ENCODE results near the gene BLVRB. TPM values are rescaled to one million over a fixed set of nuclear protein-coding genes. Genes with fewer than 3 reads are reported as not detected.

The BLVRB gene
- total and polyA plus RNA-seq, 9 of the 15 experiments (the other 6 are each of a cell fraction or from before 2014, with no cell fraction given), result 81.1 to 749 (median 331) TPM

- POLR2A ChIA-PET, result no interaction called here
- Histone ChIP-seq H3K4me2 (ENCODE audit: insufficient read depth, low read length) (no peak overlapping the region), H3K27me3 (ENCODE audit: control insufficient read depth in 2 of 2, insufficient read depth in 2 of 2, low read length in 2 of 2) (no peaks in the 10 kb centered on the region), H3K79me2 (ENCODE audit: control insufficient read depth, insufficient read depth, low read length) (no peaks in the 10 kb centered on the region), H2AFZ (ENCODE audit: low read depth, low read length) (no peak overlapping the region), H3K9ac (ENCODE audit: insufficient read depth in 1 of 2, low read depth in 2 of 2, low read length in 2 of 2) (0 out of 4 replicates have a peak overlapping the region, but pooled peaks of 1 of the 2 experiments have one; percentile 28), H3K4me1 (replicated peaks in 1 of 2; ENCODE audit: control insufficient read depth in 2 of 2, insufficient read depth in 2 of 2, low read length in 2 of 2) (peaks cover 6 to 15% of the 10 kb centered on the region in 2 experiments; a peak in 4 of 5 replicates), H3K36me3 (ENCODE audit: control insufficient read depth, insufficient read depth, low read length) (no peaks in the 10 kb centered on the region), H3K27ac (ENCODE audit: extremely low read depth, low read depth, low read length) (no peak overlapping the region; the same call in 2 of the 3 replicates), H4K20me1 (replicated peaks; ENCODE audit: control insufficient read depth, insufficient read depth, low read length) (no peaks in the 10 kb centered on the region), H3K9me1 (ENCODE audit: control insufficient read depth, insufficient read depth, low read length) (no peaks in the 10 kb centered on the region), H3K9me3 (replicated peaks; ENCODE audit: control insufficient read depth, insufficient read depth, low read depth, low read length) (no peaks in the 10 kb centered on the region; the same call in 1 of the 2 replicates), H3K4me3 (no peak overlapping the region)
- WGBS (ENCODE audit: insufficient coverage, low coverage, missing lambda C conversion rate), result 92% methylated on average over 7 of the region's 13 CpGs
- TF ChIP-seq MGA (IDR thresholded peaks at IDR 0.05) (no peak), RB1 (IDR thresholded peaks at IDR 0.05; ENCODE audit: low read depth) (no peak), TGIF2 (CRISPR knock-in tag; IDR thresholded peaks at IDR 0.05) (no peak), MXI1 (IDR thresholded peaks at IDR 0.05; ENCODE audit: low read depth, low read length) (no peak), CBFB (CRISPR knock-in tag; IDR thresholded peaks at IDR 0.05) (no peak), MAFK (IDR thresholded peaks at IDR 0.05; ENCODE audit: low read length) (no peak), JUNB (CRISPR knock-in tag; conservative IDR thresholded peaks at IDR 0.05) (no peak)
- in situ Hi-C loops (cut with MboI) (no loop called here), intact Hi-C loops (cut with micrococcal nuclease) (no loop called here)
- ATAC-seq (no peak), DNase-seq (ENCODE audit: extremely low read depth in 1 of 4, low spot score in 3 of 4) (no peak), FAIRE-seq (no peak)
- BruUV-seq (replicated peaks), result no TSS peak
- CTCF ChIA-PET (ENCODE audit: low intra/inter-chr PET ratio), result no interaction called here
Measured at GRCh38 chr19:40472516-40472915, 7.0 kb upstream of the BLVRB start.

Measured in K562 (cell line).